AG04450 (cell line): ENCODE results near the gene TANC1. TPM values are rescaled to one million over a fixed set of nuclear protein-coding genes. Genes with fewer than 3 reads are reported as not detected.

ENCODE experiments used
- CTCF ChIA-PET: fragments of 300-600, 350-600 bp; formaldehyde crosslinking; extraction: SDS; loops from one replicate; lab custom pipeline; 2022; ENCODE audit warnings: antibody characterized with exemption, inconsistent platforms; lab: Charles Lee
- POLR2A ChIA-PET: fragments of 350-600 bp; formaldehyde crosslinking; extraction: SDS; loops from one replicate; lab custom pipeline; 2021; ENCODE audit warnings: antibody characterized with exemption, inconsistent platforms; lab: Yijun Ruan, JAX
- DNase-seq: peaks from one replicate; pipeline ENCODE4 v3.0.0-alpha.2; 2011; ENCODE audit warnings: low read depth, low spot score
- H3K27ac ChIP-seq: one replicate; pipeline ENCODE4 v1.5.1; 2012; ENCODE audit warnings: low read depth, low read length, control low read depth
- H3K27me3 ChIP-seq: one replicate; pipeline ENCODE4 v1.6.0; 2012; ENCODE audit warnings: low read length; ENCODE audit not compliant: control insufficient read depth, insufficient read depth
- H3K4me3 ChIP-seq: 2 replicates; pipeline ENCODE4 v1.5.1; 2011; ENCODE audit warnings: mild to moderate bottlenecking, low read depth, low read length, control low read depth
- H3K9me3 ChIP-seq: 2 replicates; pipeline ENCODE4 v1.5.1; 2012; ENCODE audit warnings: low read length; ENCODE audit not compliant: control insufficient read depth, insufficient read depth
- CTCF ChIP-seq: IDR thresholded peaks from 2 replicates; pipeline ENCODE4 v1.5.1; 2011; ENCODE audit warnings: low read depth, low read length, control low read depth, inconsistent platforms
- polyA plus RNA-seq: library from polyadenylated mRNA; depleted of rRNA; stranded (reverse); fragments of >200 nt; gene quantifications from 2 replicates; pipeline ENCODE4 v1.2.3, GENCODE V29; 2011

TANC1 gene
- polyA plus RNA-seq, 1 experiment: 28.0 TPM

DNA sequence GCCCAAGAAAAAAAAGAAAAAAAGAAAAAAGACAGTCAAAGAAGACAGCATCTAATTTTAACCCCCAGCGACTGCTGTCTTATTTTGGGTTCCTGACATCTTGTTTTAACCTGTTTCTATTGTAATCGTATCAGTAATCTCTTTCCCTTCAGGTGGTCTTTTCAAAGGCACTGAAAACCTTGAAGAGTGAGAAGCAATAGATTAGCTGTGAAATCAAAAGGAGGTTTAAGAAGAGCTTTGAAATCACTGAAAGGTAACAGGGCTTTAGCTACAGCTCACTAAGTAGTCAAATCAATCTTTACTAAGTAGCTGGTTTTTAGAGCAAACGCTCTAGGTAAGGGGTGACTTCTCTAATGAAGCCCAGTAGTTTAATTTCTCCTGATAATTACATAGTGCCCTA is 5.4 kb upstream of the TANC1 start:
- TF ChIP-seq CTCF: no peak
- CTCF ChIA-PET: no interaction called here
- no peak for DNase-seq
- no peak overlapping the region for H3K4me3 ChIP-seq
- no peak overlapping the region for H3K27ac ChIP-seq
- no peaks in the 10 kb centered on the region for H3K27me3 ChIP-seq
- POLR2A ChIA-PET: interaction anchor here (1.1 kb wide), 1 partner anchor 26 kb away, joined by 3 read pairs; no protein-coding TSS in a partner anchor
- no peaks in the 10 kb centered on the region for H3K9me3 ChIP-seq

- DNase-seq: no peak
- ChIA-PET CTCF (interaction anchor here (1.8 kb wide), 1 partner anchor 154 kb away, joined by 14 read pairs; no protein-coding TSS in a partner anchor), POLR2A (no interaction called here)
- H3K27ac ChIP-seq: no peak overlapping the region
- H3K9me3 ChIP-seq: no peaks in the 10 kb centered on the region; the same call in 1 of the 2 replicates
- no peak for TF ChIP-seq CTCF
- H3K27me3 ChIP-seq: no peaks in the 10 kb centered on the region
- no peak overlapping the region for H3K4me3 ChIP-seq
Observed at GRCh38 chr2:158965107-158965506, 3.3 kb upstream of the TANC1 start.

DNA sequence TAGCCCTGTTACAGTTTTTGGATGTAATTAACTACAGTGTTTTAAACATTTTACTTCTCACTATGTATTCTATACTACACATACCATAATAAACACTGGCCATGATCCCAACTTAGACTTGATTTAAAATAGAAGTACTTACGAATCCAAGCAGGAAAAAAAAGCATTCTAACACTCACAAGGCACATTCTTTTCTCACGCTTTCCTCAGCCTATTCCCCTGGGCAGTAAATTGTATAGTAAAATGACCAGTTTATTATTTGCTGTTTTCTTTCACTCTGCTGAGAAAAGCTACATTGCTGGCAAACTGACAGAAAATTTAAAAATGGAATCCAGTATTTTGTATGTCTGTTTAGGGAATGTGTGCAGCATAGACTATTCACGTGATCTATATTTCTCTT is 2.8 kb upstream of the TANC1 start:
- ChIA-PET POLR2A (interaction anchor here (0.9 to 1.6 kb wide), 3 partner anchors 12 to 65 kb away, joined by 3 to 4 read pairs (median 3); no protein-coding TSS in a partner anchor), CTCF (interaction anchor here (0.9 to 1.8 kb wide), 3 partner anchors 64 to 153 kb away, joined by 3 to 14 read pairs (median 3); no protein-coding TSS in a partner anchor)
- no peak for DNase-seq
- H3K27me3 ChIP-seq: no peaks in the 10 kb centered on the region
- TF ChIP-seq CTCF: no peak
- H3K4me3 ChIP-seq: no peak overlapping the region
- no peaks in the 10 kb centered on the region; the same call in 1 of the 2 replicates for H3K9me3 ChIP-seq
- H3K27ac ChIP-seq: no peak overlapping the region

DNA sequence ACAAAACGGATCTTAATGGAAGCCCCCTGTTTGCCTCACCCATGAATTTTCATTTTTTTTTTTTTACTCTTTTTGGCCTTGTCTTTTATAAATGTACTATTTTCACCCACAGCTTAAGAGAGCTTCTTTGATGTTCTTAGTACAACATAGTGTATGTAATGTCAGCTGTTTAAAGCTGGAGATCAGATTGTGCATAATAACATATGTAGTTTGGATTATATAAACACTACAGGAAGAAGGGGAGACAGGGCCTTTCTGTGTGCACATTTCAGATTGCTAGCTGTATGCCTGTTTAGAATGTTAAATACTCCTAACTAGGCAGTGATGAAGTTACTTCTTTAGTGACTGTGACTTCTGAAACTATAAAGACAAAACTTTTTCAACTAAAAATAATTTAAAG is 2.1 kb upstream of the TANC1 start:
- Histone ChIP-seq H3K27me3 (no peaks in the 10 kb centered on the region), H3K9me3 (no peaks in the 10 kb centered on the region; the same call in 1 of the 2 replicates), H3K27ac (no peak overlapping the region), H3K4me3 (no peak overlapping the region)
- no peak for TF ChIP-seq CTCF
- CTCF ChIA-PET: interaction anchor here (0.9 to 1.8 kb wide), 3 partner anchors 64 to 153 kb away, joined by 3 to 14 read pairs (median 3); no protein-coding TSS in a partner anchor
- POLR2A ChIA-PET: interaction anchor here (0.7 to 1.6 kb wide), 5 partner anchors 12 to 1243 kb away, joined by 3 to 4 read pairs (median 3); no protein-coding TSS in a partner anchor
- DNase-seq: no peak

GRCh38 chr2:158967114-158967730 is 1.2 kb upstream of the TANC1 start:
- TF ChIP-seq CTCF: no peak
- no peaks in the 10 kb centered on the region for H3K27me3 ChIP-seq
- CTCF ChIA-PET: interaction anchor here (1.6 to 2.0 kb wide), 3 partner anchors 150 to 152 kb away, joined by 4 to 14 read pairs (median 5); no protein-coding TSS in a partner anchor
- H3K9me3 ChIP-seq: no peaks in the 10 kb centered on the region; the same call in 1 of the 2 replicates
- POLR2A ChIA-PET: interaction anchor here (0.6 to 1.8 kb wide), 5 partner anchors 30 to 64 kb away, joined by 3 to 5 read pairs (median 3); no protein-coding TSS in a partner anchor
- DNase-seq: no peak
- H3K4me3 ChIP-seq: peak overlapping the region; percentile 65
- H3K27ac ChIP-seq: peak overlapping the region; percentile 88
